Measurements from ENCODE around the gene PDLIM5. TPM values are rescaled to one million over a fixed set of nuclear protein-coding genes. Genes with fewer than 3 reads are reported as not detected.
A peak's percentile ranks its signal among the peaks of the same experiment; 100 is the strongest.

PDLIM5 gene
- total RNA-seq, 4 donors from 2014 or later, result 90.5 to 148 (median 115) TPM

DNA sequence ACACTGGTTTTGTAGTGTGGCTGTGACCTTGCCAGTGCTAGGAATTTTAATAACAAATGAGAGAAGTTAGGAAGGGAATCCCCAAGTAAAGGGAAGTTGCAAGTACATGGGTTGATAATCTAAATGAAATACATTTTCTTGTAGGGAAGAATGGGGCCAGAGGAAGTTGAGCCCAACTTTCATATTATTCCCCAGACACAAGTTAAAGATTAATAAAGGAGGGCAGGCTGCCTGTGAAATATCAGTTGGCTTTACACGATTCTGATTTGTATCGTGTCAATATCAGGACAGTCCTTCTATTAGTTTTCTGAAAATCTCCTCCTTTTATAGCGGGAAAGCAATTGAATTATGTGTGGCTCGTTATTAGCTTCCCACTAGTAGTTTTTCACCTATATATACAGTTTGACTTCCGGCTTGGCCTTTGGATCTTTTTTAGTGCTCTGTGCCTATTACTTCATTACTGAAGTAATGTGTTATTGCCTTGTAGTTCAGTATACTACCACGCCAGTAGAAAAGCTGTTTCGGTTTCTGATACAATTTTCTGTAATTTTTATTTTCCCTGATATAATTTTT is 1.7 kb downstream of the PDLIM5 start:
- H3K4me3 ChIP-seq, result peak overlapping the region; percentile 100
- no peaks in the 10 kb centered on the region for H3K27me3 ChIP-seq
- TF ChIP-seq POLR2A (IDR thresholded peaks at IDR 0.05) (no peak), EP300 (IDR thresholded peaks at IDR 0.05) (no peak), POLR2AphosphoS5 (IDR thresholded peaks at IDR 0.05) (no peak)
- TF ChIP-seq, protein P1, sequence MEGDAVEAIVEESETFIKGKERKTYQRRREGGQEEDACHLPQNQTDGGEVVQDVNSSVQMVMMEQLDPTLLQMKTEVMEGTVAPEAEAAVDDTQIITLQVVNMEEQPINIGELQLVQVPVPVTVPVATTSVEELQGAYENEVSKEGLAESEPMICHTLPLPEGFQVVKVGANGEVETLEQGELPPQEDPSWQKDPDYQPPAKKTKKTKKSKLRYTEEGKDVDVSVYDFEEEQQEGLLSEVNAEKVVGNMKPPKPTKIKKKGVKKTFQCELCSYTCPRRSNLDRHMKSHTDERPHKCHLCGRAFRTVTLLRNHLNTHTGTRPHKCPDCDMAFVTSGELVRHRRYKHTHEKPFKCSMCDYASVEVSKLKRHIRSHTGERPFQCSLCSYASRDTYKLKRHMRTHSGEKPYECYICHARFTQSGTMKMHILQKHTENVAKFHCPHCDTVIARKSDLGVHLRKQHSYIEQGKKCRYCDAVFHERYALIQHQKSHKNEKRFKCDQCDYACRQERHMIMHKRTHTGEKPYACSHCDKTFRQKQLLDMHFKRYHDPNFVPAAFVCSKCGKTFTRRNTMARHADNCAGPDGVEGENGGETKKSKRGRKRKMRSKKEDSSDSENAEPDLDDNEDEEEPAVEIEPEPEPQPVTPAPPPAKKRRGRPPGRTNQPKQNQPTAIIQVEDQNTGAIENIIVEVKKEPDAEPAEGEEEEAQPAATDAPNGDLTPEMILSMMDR (IDR thresholded peaks at IDR 0.05), result no peak
- peaks cover 6% of the 10 kb centered on the region for H3K36me3 ChIP-seq
- H3K4me1 ChIP-seq, result peaks cover 59% of the 10 kb centered on the region
- H3K27ac ChIP-seq, result peak overlapping the region; percentile 99
- no peak for DNase-seq (ENCODE audit: low spot score in 2 of 2)
- 48% methylated on average over 7 of the region's 7 CpGs for WGBS
- H3K9me3 ChIP-seq, result no peaks in the 10 kb centered on the region

DNA sequence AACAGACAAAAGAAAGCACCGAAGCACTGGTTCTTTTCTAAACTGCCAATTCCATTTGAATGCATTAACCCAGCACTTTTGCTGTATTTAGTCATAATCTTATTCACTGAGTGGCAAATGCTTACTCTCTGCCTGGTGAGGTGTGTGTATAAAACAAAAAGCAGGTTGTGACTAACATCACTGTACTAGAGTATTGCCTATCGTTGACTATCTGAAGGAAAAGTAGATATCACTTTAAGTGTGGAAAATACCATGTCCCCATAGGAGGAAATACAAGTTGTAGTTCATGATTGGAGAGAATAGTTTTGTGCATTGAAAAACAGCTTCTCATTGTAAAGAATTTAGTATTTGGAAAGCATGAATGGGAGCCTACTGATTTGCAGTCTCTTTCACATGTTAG is 2.7 kb downstream of the PDLIM5 start:
- Histone ChIP-seq H3K27ac (peak overlapping the region; percentile 47), H3K36me3 (peaks cover 6% of the 10 kb centered on the region), H3K9me3 (no peaks in the 10 kb centered on the region), H3K4me3 (peak overlapping the region; percentile 100), H3K27me3 (no peaks in the 10 kb centered on the region), H3K4me1 (peaks cover 64% of the 10 kb centered on the region)
- TF ChIP-seq POLR2AphosphoS5 (IDR thresholded peaks at IDR 0.05) (no peak), EP300 (IDR thresholded peaks at IDR 0.05) (no peak), POLR2A (IDR thresholded peaks at IDR 0.05) (no peak)
- TF ChIP-seq, protein P1 (IDR thresholded peaks at IDR 0.05), result no peak
- WGBS, result 52% methylated on average over 2 of the region's 2 CpGs
- DNase-seq (ENCODE audit: low spot score in 2 of 2), result no peak

DNA sequence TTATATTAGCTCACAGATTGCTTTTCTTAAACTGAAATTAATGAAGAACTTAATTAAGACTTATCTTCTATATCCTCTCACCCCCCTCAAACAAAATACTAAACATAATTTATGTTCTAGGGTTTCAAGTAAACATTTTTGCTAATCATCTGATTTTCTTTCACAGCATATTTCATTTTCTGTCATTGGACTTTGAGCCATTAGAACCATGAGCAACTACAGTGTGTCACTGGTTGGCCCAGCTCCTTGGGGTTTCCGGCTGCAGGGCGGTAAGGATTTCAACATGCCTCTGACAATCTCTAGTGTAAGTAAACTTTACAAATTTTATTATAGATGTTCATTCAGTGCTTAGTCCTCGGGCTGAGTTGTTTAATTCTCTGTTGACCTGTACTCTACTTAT is 3.3 kb downstream of the PDLIM5 start:
- Histone ChIP-seq H3K27me3 (no peaks in the 10 kb centered on the region), H3K36me3 (peaks cover 6% of the 10 kb centered on the region), H3K4me3 (peak overlapping the region; percentile 100), H3K27ac (peak overlapping the region; percentile 47), H3K9me3 (no peaks in the 10 kb centered on the region), H3K4me1 (peaks cover 70% of the 10 kb centered on the region)
- WGBS, result 22% methylated on average over 3 of the region's 3 CpGs
- peak; percentile 85 to 86 for DNase-seq (ENCODE audit: low spot score in 2 of 2)
- TF ChIP-seq, protein P1 (IDR thresholded peaks at IDR 0.05), result no peak
- no peak for TF ChIP-seq POLR2AphosphoS5 (IDR thresholded peaks at IDR 0.05)
- no peak for TF ChIP-seq EP300 (IDR thresholded peaks at IDR 0.05)
- no peak for TF ChIP-seq POLR2A (IDR thresholded peaks at IDR 0.05)

DNA sequence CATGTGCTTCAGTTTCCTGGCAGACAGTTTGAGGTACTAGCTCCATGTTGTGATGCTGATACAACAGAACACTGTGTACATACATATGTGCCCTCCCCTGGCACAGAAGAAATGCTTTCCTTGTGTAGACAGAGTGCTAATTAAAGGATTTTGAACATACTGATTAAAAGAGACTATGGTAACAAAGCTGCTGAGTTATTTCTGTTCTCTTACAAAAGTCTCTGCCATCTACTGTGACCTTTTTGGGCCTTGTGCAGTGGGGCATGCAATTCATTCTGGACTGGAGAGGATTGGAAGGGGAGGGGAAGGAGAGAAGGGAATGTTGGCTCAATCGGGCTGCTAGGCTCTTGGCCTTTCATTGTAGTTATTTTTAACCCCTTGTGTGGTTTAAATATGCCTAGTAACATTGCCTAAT is 6.0 kb downstream of the PDLIM5 start:
- Histone ChIP-seq H3K9me3 (no peaks in the 10 kb centered on the region), H3K4me1 (peaks cover 68% of the 10 kb centered on the region), H3K27me3 (no peaks in the 10 kb centered on the region), H3K4me3 (peak overlapping the region; percentile 5), H3K36me3 (peaks cover 6% of the 10 kb centered on the region), H3K27ac (peak overlapping the region; percentile 44)
- TF ChIP-seq, protein P1 (IDR thresholded peaks at IDR 0.05), result no peak
- TF ChIP-seq POLR2AphosphoS5 (IDR thresholded peaks at IDR 0.05) (no peak), POLR2A (IDR thresholded peaks at IDR 0.05) (no peak), EP300 (IDR thresholded peaks at IDR 0.05) (no peak)
- 3% methylated on average over 1 of the region's 1 CpG for WGBS
- no peak for DNase-seq (ENCODE audit: low spot score in 2 of 2)

DNA sequence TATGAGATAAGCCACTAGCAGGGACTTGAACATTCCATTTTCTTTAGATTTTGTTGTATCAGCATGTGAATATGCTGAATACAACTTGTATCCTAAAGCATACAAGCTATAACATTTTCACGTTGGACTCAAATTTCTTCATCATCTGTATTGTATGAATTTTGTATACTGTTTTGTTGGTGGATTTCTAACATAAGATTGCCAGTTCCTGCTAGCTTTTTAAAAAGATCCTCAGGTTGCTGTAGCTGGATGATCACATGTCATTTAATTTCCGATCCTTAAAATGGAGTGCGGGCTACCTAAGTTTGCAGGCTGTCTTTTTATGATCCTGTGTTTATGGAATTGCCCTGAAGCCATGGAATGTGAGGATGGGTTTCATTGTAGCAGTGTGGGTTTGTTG is 6.9 kb downstream of the PDLIM5 start:
- Histone ChIP-seq H3K4me3 (no peak overlapping the region), H3K27ac (peak overlapping the region; percentile 30), H3K27me3 (no peaks in the 10 kb centered on the region), H3K4me1 (peaks cover 58% of the 10 kb centered on the region), H3K9me3 (no peaks in the 10 kb centered on the region), H3K36me3 (peaks cover 6% of the 10 kb centered on the region)
- TF ChIP-seq EP300 (IDR thresholded peaks at IDR 0.05) (no peak), POLR2AphosphoS5 (IDR thresholded peaks at IDR 0.05) (no peak), POLR2A (IDR thresholded peaks at IDR 0.05) (no peak)
- TF ChIP-seq, protein P1 (IDR thresholded peaks at IDR 0.05), result no peak
- no peak for DNase-seq (ENCODE audit: low spot score in 2 of 2)
- 71% methylated on average over 3 of the region's 3 CpGs for WGBS

All from suprapubic skin (tissue), 4 donors.